IPS-11a (cell line): Measurements from ENCODE around the gene MPDZ.
"Not testable (repeated sequence)": the region's sequence is repeated elsewhere in the genome, so short reads cannot be mapped to it uniquely, and the experiment has no call there.

Experiments
- H3K4me3 ChIP-seq: one replicate; pipeline ENCODE4 v1.5.1; 2013; ENCODE audit warnings: low read depth, low read length, control low read depth

The MPDZ gene

GRCh38 chr9:13268469-13268868 lies 11.0 kb downstream of the MPDZ start:
- H3K4me3 ChIP-seq = no peak overlapping the region

GRCh38 chr9:13267743-13268142 lies 11.7 kb downstream of the MPDZ start:
- no peak overlapping the region for H3K4me3 ChIP-seq

- H3K4me3 ChIP-seq = no peak overlapping the region
Observed at GRCh38 chr9:13266167-13266566, 13.3 kb downstream of the MPDZ start.

- H3K4me3 ChIP-seq = no peak overlapping the region
Observed at GRCh38 chr9:13264788-13265187, 14.7 kb downstream of the MPDZ start.

- no peak overlapping the region for H3K4me3 ChIP-seq
Observed at GRCh38 chr9:13263511-13263910, 16.0 kb downstream of the MPDZ start.

- no peak overlapping the region for H3K4me3 ChIP-seq
Observed at GRCh38 chr9:13252852-13253251, 26.6 kb downstream of the MPDZ start.

GRCh38 chr9:13244181-13244580 lies 35.3 kb downstream of the MPDZ start:
- H3K4me3 ChIP-seq = no peak overlapping the region

- no peak overlapping the region for H3K4me3 ChIP-seq
Observed at GRCh38 chr9:13241283-13241682, 38.2 kb downstream of the MPDZ start.

- no peak overlapping the region for H3K4me3 ChIP-seq
Observed at GRCh38 chr9:13239660-13240059, 39.8 kb downstream of the MPDZ start.

GRCh38 chr9:13239208-13239607 lies 40.3 kb downstream of the MPDZ start:
- H3K4me3 ChIP-seq = no peak overlapping the region

- H3K4me3 ChIP-seq = no peak overlapping the region
Observed at GRCh38 chr9:13234932-13235331, 44.6 kb downstream of the MPDZ start.

GRCh38 chr9:13228431-13228830 lies 51.1 kb downstream of the MPDZ start:
- H3K4me3 ChIP-seq = no peak overlapping the region

- no peak overlapping the region for H3K4me3 ChIP-seq
Observed at GRCh38 chr9:13224366-13224765, 55.1 kb downstream of the MPDZ start.

GRCh38 chr9:13222733-13223132 lies 56.8 kb downstream of the MPDZ start:
- not testable (repeated sequence) for H3K4me3 ChIP-seq

- no peak overlapping the region for H3K4me3 ChIP-seq
Observed at GRCh38 chr9:13221741-13222140, 57.8 kb downstream of the MPDZ start.

- no peak overlapping the region for H3K4me3 ChIP-seq
Observed at GRCh38 chr9:13220837-13221236, 58.7 kb downstream of the MPDZ start.

- no peak overlapping the region for H3K4me3 ChIP-seq
Observed at GRCh38 chr9:13215791-13216554, 63.5 kb downstream of the MPDZ start.

GRCh38 chr9:13213998-13214397 lies 65.5 kb downstream of the MPDZ start:
- no peak overlapping the region for H3K4me3 ChIP-seq

- H3K4me3 ChIP-seq = no peak overlapping the region
Observed at GRCh38 chr9:13213337-13213736, 66.2 kb downstream of the MPDZ start.

GRCh38 chr9:13210306-13210705 lies 69.2 kb downstream of the MPDZ start:
- H3K4me3 ChIP-seq = no peak overlapping the region

GRCh38 chr9:13209498-13209897 lies 70.0 kb downstream of the MPDZ start:
- H3K4me3 ChIP-seq = no peak overlapping the region

GRCh38 chr9:13205824-13206223 lies 73.7 kb downstream of the MPDZ start:
- no peak overlapping the region for H3K4me3 ChIP-seq

- no peak overlapping the region for H3K4me3 ChIP-seq
Observed at GRCh38 chr9:13190040-13190439, 89.5 kb downstream of the MPDZ start.
